GM18861 (cell line): ENCODE results near the gene RAP1GAP.
"Not testable (repeated sequence)": the region's sequence is repeated elsewhere in the genome, so short reads cannot be mapped to it uniquely, and the experiment has no call there.

Source experiments
- ATAC-seq: cut with Tn5 transposase; IDR thresholded peaks from one replicate; pipeline ENCODE4 v1.9.1; 2021; ENCODE audit not compliant: unreplicated experiment

The RAP1GAP gene

GRCh38 chr1:21680381-21680780 is 11.2 kb upstream of the RAP1GAP start:
- ATAC-seq: no peak

DNA sequence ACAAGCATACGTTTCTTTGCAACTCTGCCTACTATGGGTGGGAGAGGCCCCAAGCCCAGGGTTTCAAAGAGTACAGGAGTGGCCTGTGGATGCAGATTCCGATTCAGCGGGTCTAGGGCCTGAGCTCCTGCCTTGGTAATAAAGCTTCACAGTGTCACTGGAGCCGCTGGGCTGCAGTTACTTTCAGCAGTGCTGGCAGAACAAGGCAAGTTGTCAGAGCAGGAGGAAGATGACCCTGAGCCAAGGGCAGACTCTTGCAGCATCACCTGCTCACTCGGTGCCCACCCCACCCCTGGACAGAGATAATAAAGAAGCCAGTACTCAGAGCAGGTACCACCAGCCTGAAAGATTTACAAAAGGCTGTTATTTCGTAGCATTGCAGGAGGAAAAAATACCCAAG is 8.0 kb upstream of the RAP1GAP start:
- no peak for ATAC-seq

- no peak for ATAC-seq
Measured at GRCh38 chr1:21674957-21675356, 5.8 kb upstream of the RAP1GAP start.

- ATAC-seq: not testable (repeated sequence)
Measured at GRCh38 chr1:21673853-21674252, 4.7 kb upstream of the RAP1GAP start.

DNA sequence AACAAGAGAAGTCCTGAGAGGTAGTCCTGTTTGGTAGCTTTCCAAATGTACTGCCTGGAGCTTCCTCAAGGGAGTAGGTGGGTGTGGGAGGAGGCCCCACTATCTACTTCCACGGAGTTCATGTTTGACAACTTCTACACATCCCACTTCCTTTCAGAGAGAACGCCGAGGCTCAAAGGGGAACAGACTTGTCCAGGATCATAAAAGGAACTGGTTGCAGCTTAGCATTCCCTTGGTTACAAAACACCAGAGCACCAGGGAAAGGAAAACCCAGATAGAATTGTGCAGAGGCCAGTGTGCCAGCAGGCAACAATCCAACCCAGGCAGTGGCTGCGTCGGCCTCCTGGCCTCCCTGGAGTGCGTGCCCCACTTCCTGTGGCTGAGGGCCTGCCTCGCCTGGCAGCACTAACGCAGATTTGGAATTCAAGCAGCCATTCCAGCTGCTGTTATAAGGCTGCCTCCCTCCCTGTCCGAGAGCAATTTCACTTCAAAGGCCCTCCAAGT is 4.2 kb upstream of the RAP1GAP start:
- ATAC-seq: no peak

- no peak for ATAC-seq
Measured at GRCh38 chr1:21672478-21673276, 3.5 kb upstream of the RAP1GAP start.

GRCh38 chr1:21671915-21672314 is 2.8 kb upstream of the RAP1GAP start:
- no peak for ATAC-seq

GRCh38 chr1:21670956-21671902 is 2.1 kb upstream of the RAP1GAP start:
- ATAC-seq: no peak

DNA sequence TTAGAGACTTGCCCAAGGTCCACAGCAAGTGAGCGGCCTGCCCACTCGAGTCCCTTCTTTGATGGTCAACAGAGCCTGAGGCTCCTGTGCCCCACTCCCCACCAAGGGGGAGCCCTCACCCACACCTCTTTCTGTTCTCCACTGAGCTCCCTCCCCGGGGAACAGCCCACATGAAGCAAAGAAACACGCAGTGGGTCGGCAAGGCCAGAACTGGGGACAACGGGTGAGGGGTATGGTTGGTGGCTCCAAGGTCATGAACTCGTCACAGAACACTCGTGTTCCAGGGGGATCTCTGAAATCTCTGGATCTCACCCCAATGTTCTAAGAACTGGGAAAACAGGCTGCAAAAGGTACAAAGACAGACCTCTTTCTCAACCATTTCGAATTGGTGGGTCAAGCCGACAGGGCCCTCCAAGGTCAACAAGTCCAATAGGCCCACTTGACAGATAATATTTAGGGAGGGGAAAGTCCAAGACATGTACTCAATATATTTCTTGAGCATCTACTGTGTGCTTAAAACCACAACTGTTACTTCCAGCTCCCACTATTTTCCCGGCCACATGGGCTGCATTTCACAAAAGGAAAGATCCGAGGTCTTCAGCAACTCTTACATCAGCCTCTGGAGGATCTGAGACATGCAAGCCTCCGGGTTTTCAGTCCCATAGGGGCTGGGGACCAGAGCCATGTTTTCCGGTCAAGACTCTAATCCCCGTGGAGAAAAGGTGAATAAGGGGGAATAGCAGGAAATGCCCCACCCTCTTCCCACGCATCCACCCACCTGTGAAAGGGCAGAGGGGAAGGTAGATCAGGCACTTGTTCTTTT is 1.1 kb upstream of the RAP1GAP start:
- no peak for ATAC-seq

DNA sequence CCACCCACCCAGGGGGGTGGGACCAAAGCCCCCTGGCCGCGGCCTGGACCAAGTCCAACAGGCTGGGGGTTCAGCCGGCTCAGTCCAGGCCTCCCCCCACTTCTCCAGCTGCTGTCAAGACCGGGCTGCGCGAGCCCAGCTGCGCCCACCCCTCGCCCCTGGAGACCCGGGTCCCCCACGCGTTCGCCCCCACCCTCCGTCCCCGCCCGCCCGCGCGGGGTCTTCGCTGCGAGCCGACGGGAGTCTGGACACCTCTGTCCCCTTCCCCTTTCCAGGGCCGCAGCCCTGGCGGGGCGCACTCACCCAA is 253 bp downstream of the RAP1GAP start:
- no peak for ATAC-seq

GRCh38 chr1:21668232-21668950 is 766 bp downstream of the RAP1GAP start:
- ATAC-seq: no peak

DNA sequence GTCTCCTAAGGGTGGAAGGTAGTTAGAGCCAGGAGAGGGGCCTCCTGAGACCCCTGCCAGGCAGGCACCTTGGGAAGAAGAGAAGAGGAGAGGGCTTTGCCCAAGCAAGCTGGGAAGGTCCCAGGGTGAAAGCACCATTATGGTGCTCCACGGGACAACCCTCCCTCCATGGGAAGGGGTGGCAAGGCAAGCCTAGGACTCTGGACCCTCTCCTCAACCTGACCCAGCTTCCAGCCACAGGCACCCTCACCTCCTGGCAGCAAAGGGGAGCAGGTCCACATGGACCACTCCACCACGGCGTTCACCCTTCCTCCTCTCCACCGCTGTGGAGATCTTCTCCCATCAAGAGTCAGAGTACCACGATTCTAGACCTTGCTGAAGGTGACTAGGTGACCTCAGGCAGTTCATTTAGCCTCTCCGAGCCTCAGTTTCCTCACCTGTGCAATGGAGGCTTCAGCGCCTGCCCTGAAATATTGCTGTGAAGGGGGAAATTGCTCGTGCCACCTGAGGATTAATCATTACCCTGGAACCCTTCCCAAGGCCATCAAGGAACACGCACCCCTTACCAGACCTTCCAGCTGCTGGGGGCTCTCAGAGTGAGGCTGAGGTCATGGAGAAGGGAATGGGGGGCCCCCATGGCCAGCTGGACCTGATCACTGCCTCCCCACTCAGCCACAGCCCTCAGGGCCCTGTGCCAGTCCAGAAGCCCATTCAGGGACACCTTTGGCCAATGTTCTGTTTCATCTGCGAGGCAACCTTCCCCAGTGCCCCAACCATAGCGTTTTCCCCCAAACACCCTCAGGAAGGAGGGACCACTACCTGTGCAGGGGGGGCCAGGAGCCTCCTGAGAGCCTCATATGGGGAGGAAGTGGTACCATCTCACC is 1.6 kb downstream of the RAP1GAP start:
- ATAC-seq: no peak

DNA sequence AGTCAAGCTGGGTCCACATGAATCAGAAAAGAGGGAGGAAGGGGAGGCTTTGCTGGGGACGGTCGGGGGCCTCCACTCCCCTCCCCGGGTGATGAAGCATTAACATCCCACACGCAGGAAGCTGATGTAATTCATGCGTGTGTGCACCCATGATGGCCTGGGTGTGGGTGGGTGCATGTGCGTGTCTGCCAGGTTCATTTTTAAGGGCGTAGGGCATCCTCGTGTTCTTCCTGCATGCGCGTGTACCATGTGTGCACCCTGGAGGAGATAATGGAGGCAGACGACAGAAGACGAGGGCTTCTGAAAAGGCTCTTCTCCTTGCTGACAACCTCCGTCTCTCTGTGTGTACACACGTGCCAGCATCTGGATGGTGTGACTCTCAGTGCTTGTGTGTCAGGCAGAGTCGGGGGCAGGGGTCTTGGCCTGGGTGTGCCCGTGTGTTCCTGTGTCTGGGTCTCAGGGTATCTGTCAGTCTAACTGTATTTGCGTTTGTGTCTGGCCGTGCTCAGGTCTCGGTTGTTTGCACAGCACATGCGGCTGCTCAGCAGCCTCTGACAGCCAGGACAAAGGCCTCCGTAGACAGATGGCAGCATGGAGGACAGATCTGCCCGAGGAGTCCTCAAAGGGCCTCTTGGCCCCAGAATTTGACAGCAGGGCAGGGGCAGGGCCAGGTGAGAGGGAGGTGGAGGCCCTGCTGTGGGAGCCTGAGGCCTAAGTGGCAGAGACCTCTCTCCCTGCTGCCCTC is 2.4 kb downstream of the RAP1GAP start:
- ATAC-seq: no peak

DNA sequence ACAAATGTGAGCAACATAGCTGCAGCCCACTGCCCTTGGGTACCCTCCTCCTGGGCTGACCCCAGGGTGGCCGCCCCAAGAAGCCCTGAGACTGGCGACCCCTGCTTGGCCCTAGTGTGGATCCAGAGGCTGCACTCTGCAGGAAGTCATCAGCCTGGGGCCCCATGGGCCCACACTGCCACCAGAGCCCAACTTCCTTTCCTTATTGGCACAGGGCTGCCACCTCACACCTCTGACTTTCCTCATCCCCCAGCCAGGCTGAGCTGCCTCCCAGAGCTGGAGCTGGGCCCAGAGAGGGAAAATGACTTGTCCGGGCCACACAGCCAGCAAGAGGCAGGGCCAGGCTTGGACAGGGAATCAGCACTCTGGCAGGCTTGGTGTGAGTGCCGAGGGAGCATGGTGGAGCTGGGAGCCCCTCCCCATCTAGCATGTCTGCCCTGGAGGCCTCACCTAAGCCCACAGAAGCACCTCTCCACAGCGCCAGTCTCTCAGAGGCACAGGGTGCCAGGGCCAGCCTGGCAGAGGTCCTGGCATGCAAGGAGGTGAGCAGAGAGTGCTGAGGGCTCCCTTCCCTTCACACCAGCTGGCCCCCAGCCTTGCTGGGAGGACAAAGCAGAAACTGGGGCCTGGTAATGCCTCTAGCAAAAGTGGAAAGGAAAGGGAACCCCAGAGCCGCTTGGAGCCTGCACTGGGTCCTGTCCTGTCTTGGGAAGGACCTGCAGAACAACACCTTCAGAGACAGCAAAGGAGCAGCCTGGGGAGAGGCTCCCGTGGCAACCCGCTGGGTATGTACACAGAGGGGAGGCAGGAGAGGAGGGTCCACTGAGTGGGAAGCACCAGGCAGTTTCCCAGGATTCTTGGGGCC is 3.2 kb downstream of the RAP1GAP start:
- ATAC-seq: no peak

DNA sequence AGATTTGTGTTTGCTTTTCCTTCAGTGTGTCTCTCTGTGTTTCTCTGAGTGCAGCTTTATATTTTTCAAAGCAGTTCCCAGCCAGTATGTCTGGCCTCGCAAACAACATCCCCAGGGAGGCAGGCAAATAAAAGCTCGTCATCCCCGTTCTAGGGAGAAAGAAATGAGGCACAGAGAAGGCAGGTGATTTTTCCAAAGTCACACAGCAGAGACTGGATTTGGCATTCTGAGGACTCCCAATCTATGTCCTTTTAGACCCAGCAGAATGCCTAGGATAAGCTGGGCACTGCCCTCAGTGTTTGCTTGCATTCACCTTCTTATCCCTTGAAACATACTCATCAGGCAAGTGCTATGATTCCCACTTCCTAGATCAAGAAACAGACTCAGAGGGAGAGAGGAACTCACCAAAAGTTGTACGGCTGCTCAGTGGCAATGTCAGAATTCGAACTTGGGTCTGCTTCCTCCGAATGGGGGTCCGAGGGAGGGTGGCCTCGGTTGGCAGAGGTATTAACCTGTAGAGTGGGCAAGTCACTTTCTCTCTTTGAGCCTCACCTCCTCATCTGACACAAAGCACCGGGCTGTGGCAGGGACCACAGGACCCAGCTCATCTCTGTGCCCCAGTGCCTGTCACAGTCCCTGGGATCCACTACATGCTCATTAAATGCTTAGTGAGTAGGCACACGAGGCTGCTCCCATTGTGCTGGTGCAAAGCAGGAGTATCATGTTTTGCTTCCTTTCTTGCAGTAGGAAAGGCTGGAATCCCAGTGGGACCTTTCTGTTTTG is 4.2 kb downstream of the RAP1GAP start:
- no peak for ATAC-seq

- no peak for ATAC-seq
Measured at GRCh38 chr1:21663951-21664805, 5.0 kb downstream of the RAP1GAP start.
